Measurements from ENCODE around the gene WDR87. TPM values are rescaled to one million over a fixed set of nuclear protein-coding genes. Genes with fewer than 3 reads are reported as not detected.
A peak's percentile ranks its signal among the peaks of the same experiment; 100 is the strongest.

WDR87 gene
- total and polyA plus RNA-seq, 2 of the 8 experiments (the other 6 are each of a cell fraction or from before 2014, with no cell fraction given), result not detected

DNA sequence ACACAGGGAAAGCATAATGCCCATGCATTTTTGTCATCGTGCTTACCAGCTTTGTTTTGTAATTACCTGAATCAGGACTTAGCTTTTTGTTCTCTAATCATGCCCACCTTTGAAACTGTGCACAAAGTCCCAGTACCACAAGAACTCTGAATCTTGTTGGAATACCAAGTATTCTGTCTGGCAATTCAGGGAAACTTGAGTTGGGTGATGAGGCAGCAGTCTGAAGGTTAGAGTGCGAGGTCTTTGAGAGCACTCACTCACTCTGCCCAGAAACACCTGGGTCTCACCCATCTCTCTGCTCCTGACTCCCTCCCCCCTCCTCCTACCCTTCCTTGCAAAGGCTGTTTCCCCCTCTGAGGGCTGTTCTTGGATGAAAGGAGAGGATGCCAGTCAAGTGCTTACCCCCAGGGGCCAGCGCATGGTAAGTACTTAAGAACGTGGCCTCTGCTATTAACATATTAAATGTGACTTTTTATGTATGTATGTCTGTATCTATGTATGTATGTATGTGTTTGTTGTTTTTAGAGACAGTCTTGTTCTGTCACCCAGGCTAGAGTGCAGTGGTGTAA, 23.0 kb upstream of the WDR87 start (continued):
- TF ChIP-seq, protein P1, sequence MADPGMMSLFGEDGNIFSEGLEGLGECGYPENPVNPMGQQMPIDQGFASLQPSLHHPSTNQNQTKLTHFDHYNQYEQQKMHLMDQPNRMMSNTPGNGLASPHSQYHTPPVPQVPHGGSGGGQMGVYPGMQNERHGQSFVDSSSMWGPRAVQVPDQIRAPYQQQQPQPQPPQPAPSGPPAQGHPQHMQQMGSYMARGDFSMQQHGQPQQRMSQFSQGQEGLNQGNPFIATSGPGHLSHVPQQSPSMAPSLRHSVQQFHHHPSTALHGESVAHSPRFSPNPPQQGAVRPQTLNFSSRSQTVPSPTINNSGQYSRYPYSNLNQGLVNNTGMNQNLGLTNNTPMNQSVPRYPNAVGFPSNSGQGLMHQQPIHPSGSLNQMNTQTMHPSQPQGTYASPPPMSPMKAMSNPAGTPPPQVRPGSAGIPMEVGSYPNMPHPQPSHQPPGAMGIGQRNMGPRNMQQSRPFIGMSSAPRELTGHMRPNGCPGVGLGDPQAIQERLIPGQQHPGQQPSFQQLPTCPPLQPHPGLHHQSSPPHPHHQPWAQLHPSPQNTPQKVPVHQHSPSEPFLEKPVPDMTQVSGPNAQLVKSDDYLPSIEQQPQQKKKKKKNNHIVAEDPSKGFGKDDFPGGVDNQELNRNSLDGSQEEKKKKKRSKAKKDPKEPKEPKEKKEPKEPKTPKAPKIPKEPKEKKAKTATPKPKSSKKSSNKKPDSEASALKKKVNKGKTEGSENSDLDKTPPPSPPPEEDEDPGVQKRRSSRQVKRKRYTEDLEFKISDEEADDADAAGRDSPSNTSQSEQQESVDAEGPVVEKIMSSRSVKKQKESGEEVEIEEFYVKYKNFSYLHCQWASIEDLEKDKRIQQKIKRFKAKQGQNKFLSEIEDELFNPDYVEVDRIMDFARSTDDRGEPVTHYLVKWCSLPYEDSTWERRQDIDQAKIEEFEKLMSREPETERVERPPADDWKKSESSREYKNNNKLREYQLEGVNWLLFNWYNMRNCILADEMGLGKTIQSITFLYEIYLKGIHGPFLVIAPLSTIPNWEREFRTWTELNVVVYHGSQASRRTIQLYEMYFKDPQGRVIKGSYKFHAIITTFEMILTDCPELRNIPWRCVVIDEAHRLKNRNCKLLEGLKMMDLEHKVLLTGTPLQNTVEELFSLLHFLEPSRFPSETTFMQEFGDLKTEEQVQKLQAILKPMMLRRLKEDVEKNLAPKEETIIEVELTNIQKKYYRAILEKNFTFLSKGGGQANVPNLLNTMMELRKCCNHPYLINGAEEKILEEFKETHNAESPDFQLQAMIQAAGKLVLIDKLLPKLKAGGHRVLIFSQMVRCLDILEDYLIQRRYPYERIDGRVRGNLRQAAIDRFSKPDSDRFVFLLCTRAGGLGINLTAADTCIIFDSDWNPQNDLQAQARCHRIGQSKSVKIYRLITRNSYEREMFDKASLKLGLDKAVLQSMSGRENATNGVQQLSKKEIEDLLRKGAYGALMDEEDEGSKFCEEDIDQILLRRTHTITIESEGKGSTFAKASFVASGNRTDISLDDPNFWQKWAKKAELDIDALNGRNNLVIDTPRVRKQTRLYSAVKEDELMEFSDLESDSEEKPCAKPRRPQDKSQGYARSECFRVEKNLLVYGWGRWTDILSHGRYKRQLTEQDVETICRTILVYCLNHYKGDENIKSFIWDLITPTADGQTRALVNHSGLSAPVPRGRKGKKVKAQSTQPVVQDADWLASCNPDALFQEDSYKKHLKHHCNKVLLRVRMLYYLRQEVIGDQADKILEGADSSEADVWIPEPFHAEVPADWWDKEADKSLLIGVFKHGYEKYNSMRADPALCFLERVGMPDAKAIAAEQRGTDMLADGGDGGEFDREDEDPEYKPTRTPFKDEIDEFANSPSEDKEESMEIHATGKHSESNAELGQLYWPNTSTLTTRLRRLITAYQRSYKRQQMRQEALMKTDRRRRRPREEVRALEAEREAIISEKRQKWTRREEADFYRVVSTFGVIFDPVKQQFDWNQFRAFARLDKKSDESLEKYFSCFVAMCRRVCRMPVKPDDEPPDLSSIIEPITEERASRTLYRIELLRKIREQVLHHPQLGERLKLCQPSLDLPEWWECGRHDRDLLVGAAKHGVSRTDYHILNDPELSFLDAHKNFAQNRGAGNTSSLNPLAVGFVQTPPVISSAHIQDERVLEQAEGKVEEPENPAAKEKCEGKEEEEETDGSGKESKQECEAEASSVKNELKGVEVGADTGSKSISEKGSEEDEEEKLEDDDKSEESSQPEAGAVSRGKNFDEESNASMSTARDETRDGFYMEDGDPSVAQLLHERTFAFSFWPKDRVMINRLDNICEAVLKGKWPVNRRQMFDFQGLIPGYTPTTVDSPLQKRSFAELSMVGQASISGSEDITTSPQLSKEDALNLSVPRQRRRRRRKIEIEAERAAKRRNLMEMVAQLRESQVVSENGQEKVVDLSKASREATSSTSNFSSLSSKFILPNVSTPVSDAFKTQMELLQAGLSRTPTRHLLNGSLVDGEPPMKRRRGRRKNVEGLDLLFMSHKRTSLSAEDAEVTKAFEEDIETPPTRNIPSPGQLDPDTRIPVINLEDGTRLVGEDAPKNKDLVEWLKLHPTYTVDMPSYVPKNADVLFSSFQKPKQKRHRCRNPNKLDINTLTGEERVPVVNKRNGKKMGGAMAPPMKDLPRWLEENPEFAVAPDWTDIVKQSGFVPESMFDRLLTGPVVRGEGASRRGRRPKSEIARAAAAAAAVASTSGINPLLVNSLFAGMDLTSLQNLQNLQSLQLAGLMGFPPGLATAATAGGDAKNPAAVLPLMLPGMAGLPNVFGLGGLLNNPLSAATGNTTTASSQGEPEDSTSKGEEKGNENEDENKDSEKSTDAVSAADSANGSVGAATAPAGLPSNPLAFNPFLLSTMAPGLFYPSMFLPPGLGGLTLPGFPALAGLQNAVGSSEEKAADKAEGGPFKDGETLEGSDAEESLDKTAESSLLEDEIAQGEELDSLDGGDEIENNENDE (IDR thresholded peaks at IDR 0.05; ENCODE audit: insufficient replicate concordance, low read length), result no peak
- TF ChIP-seq SP1 (IDR thresholded peaks at IDR 0.05; ENCODE audit: low read depth, low read length) (0 out of 2 replicates have a peak, but pooled peaks have one; percentile 31), SAP30 (IDR thresholded peaks at IDR 0.05; ENCODE audit: insufficient read depth, insufficient replicate concordance, low read length) (no peak)

All from H1 (cell line).